Spleen (tissue), 11 donors: ENCODE results near the gene CCNJL. TPM values are rescaled to one million over a fixed set of nuclear protein-coding genes. Genes with fewer than 3 reads are reported as not detected.

Experiments
- DNase-seq: peaks from one replicate; pipeline ENCODE4 v3.0.0-alpha.2; 2020
- H3K27ac ChIP-seq, 8 donors: fragments of 200-600 bp; sonication (generic) in 7 of 8; 1 replicate in 4 of 8; 2 replicates in 4 of 8; pipeline versions ENCODE4 v1.5.0 to v1.8.0; 2016 to 2021; ENCODE audit warnings: inconsistent platforms in 4 of 8, mild to moderate bottlenecking in 4 of 8, moderate library complexity in 1 of 8
- H3K27me3 ChIP-seq, 7 donors: fragments of 200-600 bp; sonication (generic) in 6 of 7; replicated peaks in 1 of 7; 1 replicate in 4 of 7; 2 replicates in 3 of 7; pipeline versions ENCODE4 v1.5.0 to v1.8.0; 2016 to 2021; ENCODE audit warnings: inconsistent platforms in 3 of 7, mild to moderate bottlenecking in 1 of 7
- H3K36me3 ChIP-seq, 6 donors: fragments of 200-600 bp; sonication (generic) in 5 of 6; 1 replicate in 4 of 6; 2 replicates in 2 of 6; pipeline versions ENCODE4 v1.5.0 to v1.8.0; 2016 to 2021; ENCODE audit warnings: inconsistent platforms in 2 of 6
- H3K4me1 ChIP-seq, 6 donors: fragments of 200-600 bp; sonication (generic) in 5 of 6; 1 replicate in 3 of 6; 2 replicates in 3 of 6; pipeline versions ENCODE4 v1.5.0 to v1.8.0; 2016 to 2021; ENCODE audit warnings: inconsistent platforms in 3 of 6
- H3K4me3 ChIP-seq, 8 donors: fragments of 200-600 bp; sonication (generic) in 7 of 8; 1 replicate in 4 of 8; 2 replicates in 4 of 8; pipeline versions ENCODE4 v1.5.0 to v1.8.0; 2016 to 2021; ENCODE audit warnings: inconsistent platforms in 4 of 8, mild to moderate bottlenecking in 4 of 8, moderate library complexity in 2 of 8
- H3K9me3 ChIP-seq, 8 donors: fragments of 200-600 bp; sonication (generic) in 7 of 8; 1 replicate in 4 of 8; 2 replicates in 4 of 8; pipeline versions ENCODE4 v1.5.0 to v1.8.0; 2016 to 2021; ENCODE audit warnings: inconsistent platforms in 4 of 8
- POLR2A ChIP-seq, 3 donors: fragments of 450-650 bp; IDR thresholded peaks; one replicate each; pipeline ENCODE4 v1.5.1; 2017; ENCODE audit warnings: antibody characterized with exemption in 3 of 3, mild to moderate bottlenecking in 1 of 3
- POLR2AphosphoS5 ChIP-seq, 3 donors: sonication (generic); formaldehyde crosslinking; IDR thresholded peaks; one replicate each; pipeline ENCODE4 v1.5.1; 2017; ENCODE audit warnings: antibody characterized with exemption in 3 of 3
- WGBS, 5 donors: extraction: QIAGEN DNeasy Blood & Tissue Kit in 3 of 5; methylation state at CpG; one replicate each; pipeline versions ENCODE4 v1.1.5 to v1.1.7; 2013 to 2018; 5-methylcytosine and 5-hydroxymethylcytosine counted together
- intact Hi-C: fragments of 100-400 bp; cut with DNase I; formaldehyde crosslinking; loops from one replicate; pipeline ENCODE4 v1.15.0; 2023; ENCODE audit warnings: low total_unique reads
- polyA plus RNA-seq, 3 donors: library from polyadenylated mRNA; stranded (reverse); fragments of 200-250 nt; gene quantifications; one replicate each; pipeline ENCODE4 v1.2.1, GENCODE V29; 2013
- small RNA-seq, 4 donors: library from RNA; depleted of rRNA; stranded (forward); fragments of <200 nt; gene quantifications; one replicate each; pipeline ENCODE3, GENCODE V24; 2016
- total RNA-seq, 7 donors: library from RNA; depleted of rRNA in 3 of 7; stranded (reverse); fragments of >200 nt in 3 of 7; fragmentation: NEBNext Ultra II Directional in 4 of 7; extraction: Animal tissue kit (Norgen Biotek cat#: 25700) in 4 of 7; gene quantifications; one replicate each; pipeline versions ENCODE4 v1.1.0 to v1.2.1, GENCODE V29; 2016 to 2021
- TF ChIP-seq, protein P1 (sequence below), 11 experiments: fragments of 200-600 bp in 7 of 11; fragments of 450-650 bp in 4 of 11; sonication (generic) in 4 of 11; IDR thresholded peaks in 8 of 11; conservative IDR thresholded peaks in 3 of 11; 1 replicate in 7 of 11; 2 replicates in 4 of 11; pipeline versions ENCODE4 v1.4.0 to v1.8.0; 2016 to 2021; ENCODE audit warnings: antibody characterized with exemption in 11 of 11, inconsistent platforms in 4 of 11, mild to moderate bottlenecking in 1 of 11
- donor health status: healthy with polysubstance abuse.
- donor health status: DM: no; HTN: no; CAD: no; lungs with moderate emphysema.
- donor health status: DM: no; HTN: no; CAD: no.
- donor health status: Bipolar disorder and iron deficiency.
- donor health status: healthy.
- donor health status: DM: no; HTN: no; CAD: no.
- donor health status: DM: yes; HTN: yes; CAD: no.

Gene CCNJL
- total and polyA plus RNA-seq, 10 donors: 1.3 to 24.9 (median 12.9) TPM

DNA sequence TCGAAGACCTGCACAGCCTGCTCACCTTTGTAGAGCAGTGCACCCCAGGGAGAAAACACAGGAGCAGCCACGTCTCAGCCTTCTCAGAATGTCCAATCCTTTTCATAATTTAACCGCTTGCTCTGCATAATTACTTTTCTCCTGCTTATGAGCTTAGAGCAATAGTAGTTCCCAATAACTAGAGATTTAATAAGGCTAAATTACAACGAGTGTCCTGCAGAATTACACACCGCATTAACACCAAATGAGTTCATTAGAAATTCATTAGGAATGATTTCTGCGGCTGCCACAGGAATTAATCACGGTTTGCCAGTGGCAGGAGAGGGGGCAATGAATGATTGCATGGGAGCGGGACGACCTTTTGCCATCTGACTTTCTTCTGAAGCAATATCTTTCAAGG, 101.8 kb downstream of the CCNJL start:
- 88 to 92% (median 90%) methylated on average over 9 of the region's 9 CpGs for WGBS, 5 donors
- Histone ChIP-seq H3K27me3 (no peaks in the 10 kb centered on the region), H3K9me3 (no peaks in the 10 kb centered on the region), H3K36me3 (no peaks in the 10 kb centered on the region), H3K4me3 (no peak overlapping the region), H3K4me1 (no peaks in the 10 kb centered on the region), H3K27ac (no peak overlapping the region)
- intact Hi-C loops: no loop called here
- no peak for TF ChIP-seq POLR2AphosphoS5 (IDR thresholded peaks at IDR 0.05)
- DNase-seq: no peak

DNA sequence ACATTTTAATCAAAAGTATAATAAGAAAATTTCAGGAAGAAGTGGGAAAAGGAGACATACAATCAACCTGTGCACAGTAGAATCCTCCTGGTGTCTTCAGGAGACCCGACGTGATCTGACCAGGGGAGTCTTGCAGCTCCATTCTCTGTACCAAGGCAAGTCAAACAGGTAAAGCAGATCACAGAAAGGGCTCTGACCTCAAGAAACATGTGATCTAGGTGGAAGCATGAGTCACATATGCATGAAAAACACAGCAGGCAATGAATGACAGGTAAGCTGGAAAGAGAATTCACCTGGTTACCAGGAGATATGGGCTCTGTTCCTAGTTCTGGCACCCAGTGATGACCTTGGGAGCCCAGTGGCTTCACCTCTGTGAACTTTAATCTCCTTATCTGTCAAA, 102.4 kb downstream of the CCNJL start:
- Histone ChIP-seq H3K27ac (no peak overlapping the region), H3K9me3 (no peaks in the 10 kb centered on the region), H3K4me1 (peaks cover 0 to 4% (median 0%) of the 10 kb centered on the region in 6 donors), H3K4me3 (no peak overlapping the region), H3K36me3 (no peaks in the 10 kb centered on the region), H3K27me3 (no peaks in the 10 kb centered on the region)
- DNase-seq: no peak
- no peak for TF ChIP-seq POLR2A (IDR thresholded peaks at IDR 0.05)
- WGBS, 5 donors: 84 to 93% (median 89%) methylated on average over 2 of the region's 2 CpGs
- intact Hi-C loops: no loop called here

DNA sequence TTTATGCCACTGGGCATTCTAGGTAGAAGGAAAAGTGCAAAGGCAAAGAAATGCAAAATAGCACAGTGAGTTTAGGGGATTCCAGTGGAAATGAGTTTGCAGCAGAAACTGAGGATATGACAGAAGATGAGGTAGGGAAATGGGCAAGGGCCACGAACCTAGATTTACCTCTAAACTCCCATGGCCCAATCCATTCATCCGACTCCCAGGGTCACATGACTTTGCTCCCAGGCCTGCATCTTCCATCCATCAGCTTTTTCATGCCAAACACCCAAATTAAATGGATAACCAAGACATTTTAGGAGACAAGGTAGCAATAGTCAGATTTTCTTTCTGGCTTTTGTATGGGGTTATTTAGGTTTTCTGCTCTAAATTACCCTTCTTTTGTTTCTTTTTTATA, 105.3 kb downstream of the CCNJL start:
- no peaks in the 10 kb centered on the region for H3K9me3 ChIP-seq
- 72 to 98% (median 92%) methylated on average over 2 of the region's 2 CpGs for WGBS, 5 donors
- no peaks in the 10 kb centered on the region for H3K36me3 ChIP-seq
- TF ChIP-seq POLR2AphosphoS5 (IDR thresholded peaks at IDR 0.05) (no peak), POLR2A (IDR thresholded peaks at IDR 0.05) (no peak)
- TF ChIP-seq, protein P1, sequence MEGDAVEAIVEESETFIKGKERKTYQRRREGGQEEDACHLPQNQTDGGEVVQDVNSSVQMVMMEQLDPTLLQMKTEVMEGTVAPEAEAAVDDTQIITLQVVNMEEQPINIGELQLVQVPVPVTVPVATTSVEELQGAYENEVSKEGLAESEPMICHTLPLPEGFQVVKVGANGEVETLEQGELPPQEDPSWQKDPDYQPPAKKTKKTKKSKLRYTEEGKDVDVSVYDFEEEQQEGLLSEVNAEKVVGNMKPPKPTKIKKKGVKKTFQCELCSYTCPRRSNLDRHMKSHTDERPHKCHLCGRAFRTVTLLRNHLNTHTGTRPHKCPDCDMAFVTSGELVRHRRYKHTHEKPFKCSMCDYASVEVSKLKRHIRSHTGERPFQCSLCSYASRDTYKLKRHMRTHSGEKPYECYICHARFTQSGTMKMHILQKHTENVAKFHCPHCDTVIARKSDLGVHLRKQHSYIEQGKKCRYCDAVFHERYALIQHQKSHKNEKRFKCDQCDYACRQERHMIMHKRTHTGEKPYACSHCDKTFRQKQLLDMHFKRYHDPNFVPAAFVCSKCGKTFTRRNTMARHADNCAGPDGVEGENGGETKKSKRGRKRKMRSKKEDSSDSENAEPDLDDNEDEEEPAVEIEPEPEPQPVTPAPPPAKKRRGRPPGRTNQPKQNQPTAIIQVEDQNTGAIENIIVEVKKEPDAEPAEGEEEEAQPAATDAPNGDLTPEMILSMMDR (IDR thresholded peaks at IDR 0.05 in 8 of 11, conservative IDR thresholded peaks at IDR 0.05 in 3 of 11): no peak
- no peak overlapping the region for H3K27ac ChIP-seq
- no peak overlapping the region for H3K4me3 ChIP-seq
- intact Hi-C loops: no loop called here
- DNase-seq: no peak
- peaks cover 0 to 7% (median 0%) of the 10 kb centered on the region in 6 donors for H3K4me1 ChIP-seq
- no peaks in the 10 kb centered on the region for H3K27me3 ChIP-seq

Small RNA genes within 50 kb of the gene (small RNA-seq; reads per million reads assigned to genes)
- 0 reads per million in 4 donors for gene AC112191.3

Other genes starting within 250 kb of the CCNJL start
- 10 to 100 TPM; 24.9 to 36.7 (median 29.4) TPM for gene PWWP2A, start 193.1 kb downstream of the CCNJL start, total RNA-seq
- 10 to 100 TPM in 2 of 3 donors, 1 to 10 TPM in 1; 8.5 to 12.0 (median 10.7) TPM for gene PWWP2A, start 193.1 kb downstream of the CCNJL start, polyA plus RNA-seq
- gene FABP6, start 83.1 kb downstream of the CCNJL start, total RNA-seq: not detected
- gene FABP6, start 83.1 kb downstream of the CCNJL start, polyA plus RNA-seq: under 1 TPM in 1 of 3 donors, not detected in 2; 0.24 TPM
- gene C1QTNF2, start 58.1 kb upstream of the CCNJL start, total RNA-seq: under 1 TPM in 4 of 7 donors, not detected in 3; 0.16 to 0.52 (median 0.32) TPM
- gene C1QTNF2, start 58.1 kb upstream of the CCNJL start, polyA plus RNA-seq: under 1 TPM; 0.24 to 0.36 (median 0.32) TPM
- 1 to 10 TPM; 1.6 to 5.9 (median 2.9) TPM for gene FAM200C, start 87.5 kb upstream of the CCNJL start, total RNA-seq
- gene FAM200C, start 87.5 kb upstream of the CCNJL start, polyA plus RNA-seq: 1 to 10 TPM; 1.8 to 2.5 (median 2.0) TPM
- 100 to 1,000 TPM in 1 of 7 donors, 10 to 100 TPM in 6; 53.6 to 114 (median 58.1) TPM for gene SLU7, start 106.5 kb upstream of the CCNJL start, total RNA-seq
- 10 to 100 TPM; 32.1 to 40.5 (median 36.6) TPM for gene SLU7, start 106.5 kb upstream of the CCNJL start, polyA plus RNA-seq
- 10 to 100 TPM in 5 of 7 donors, 1 to 10 TPM in 2; 7.9 to 42.2 (median 19.2) TPM for gene PTTG1, start 109.3 kb upstream of the CCNJL start, total RNA-seq
- gene PTTG1, start 109.3 kb upstream of the CCNJL start, polyA plus RNA-seq: 10 to 100 TPM; 20.0 to 74.2 (median 23.5) TPM